Measurements from ENCODE around the gene TIE1. TPM values are rescaled to one million over a fixed set of nuclear protein-coding genes. Genes with fewer than 3 reads are reported as not detected.

Gene TIE1
- total and polyA plus RNA-seq, 9 of the 15 experiments (the other 6 are each of a cell fraction or from before 2014, with no cell fraction given): 0.07 to 0.49 (median 0.14) TPM; not detected in 4

- TF ChIP-seq GTF2A2 (tag; IDR thresholded peaks at IDR 0.05): no peak
- TF ChIP-seq ZNF277 (CRISPR knock-in tag; IDR thresholded peaks at IDR 0.05; ENCODE audit: borderline replicate concordance): no peak
- no peak for TF ChIP-seq BCL6 (CRISPR knock-in tag; IDR thresholded peaks at IDR 0.05)
- TF ChIP-seq SMARCB1 (IDR thresholded peaks at IDR 0.05; ENCODE audit: insufficient read length, low read depth): no peak
- no peak for TF ChIP-seq RNF219 (CRISPR knock-in tag; IDR thresholded peaks at IDR 0.05)
- TF ChIP-seq BHLHE40 (IDR thresholded peaks at IDR 0.05; ENCODE audit: low read length): peak; percentile 67
- TF ChIP-seq SFPQ (IDR thresholded peaks at IDR 0.05; ENCODE audit: low read depth, low read length): no peak
- TF ChIP-seq HEY1 (CRISPR knock-in tag; IDR thresholded peaks at IDR 0.05; ENCODE audit: borderline replicate concordance): no peak
- no peak for TF ChIP-seq XRCC5 (IDR thresholded peaks at IDR 0.05; ENCODE audit: low read depth, low read length)
These were observed 67.3 kb downstream of the TIE1 start, which contains the start of gene ELOVL1 (continued) for GRCh38 chr1:43367904-43368645.
